AG09319 (cell line): Measurements from ENCODE around the gene SLC6A13.

Experiments
- DNase-seq: peaks from one replicate; pipeline ENCODE4 v3.0.0-alpha.2; 2010; ENCODE audit warnings: low read depth; ENCODE audit errors: extremely low read depth
- CTCF ChIP-seq: IDR thresholded peaks from 2 replicates; pipeline ENCODE4 v1.5.1; 2011; ENCODE audit warnings: low read depth, mild to moderate bottlenecking, inconsistent platforms, low read length, moderate library complexity

The SLC6A13 gene

DNA sequence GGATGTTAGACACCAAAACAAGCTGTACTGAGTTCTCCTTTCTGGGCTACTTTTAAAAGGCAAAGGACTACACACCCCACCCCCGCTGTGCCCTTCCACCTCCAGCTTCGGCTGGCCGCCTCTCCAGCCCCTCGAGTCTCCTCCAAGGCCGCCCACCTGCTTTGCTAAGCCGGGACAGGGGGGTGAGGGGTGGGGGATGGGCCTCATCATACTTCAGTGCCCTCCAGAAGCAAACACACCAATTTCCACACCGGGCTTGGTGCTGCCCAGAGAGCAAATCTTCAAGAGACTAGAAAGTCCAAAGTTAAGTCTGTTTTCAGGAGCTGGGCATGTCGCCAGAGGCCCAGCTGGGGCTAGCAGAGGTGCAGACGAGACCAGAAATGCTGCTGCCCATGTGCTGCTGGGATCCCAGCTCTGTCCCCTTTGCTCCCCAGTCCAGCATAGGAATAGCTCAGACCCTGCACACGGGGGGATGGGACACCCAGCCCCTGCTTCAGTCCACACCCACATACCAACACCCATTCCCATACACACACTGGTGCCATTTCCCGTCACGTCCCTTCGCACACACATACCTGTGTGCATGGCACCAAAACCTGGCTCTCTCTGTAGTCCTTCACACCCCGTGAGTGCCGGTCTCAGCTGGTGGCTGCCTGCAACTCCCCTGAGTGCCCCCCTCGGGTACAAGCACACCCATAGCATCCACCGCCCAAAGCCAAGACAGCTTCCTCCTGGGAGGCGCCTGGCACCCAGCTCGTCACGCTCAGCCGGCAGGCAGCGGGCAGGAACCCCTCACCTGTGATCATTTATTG, 49.7 kb downstream of the SLC6A13 start:
- no peak for DNase-seq
- no peak for TF ChIP-seq CTCF

- TF ChIP-seq CTCF: no peak
Observed at GRCh38 chr12:212415-212714, 50.3 kb downstream of the SLC6A13 start.

GRCh38 chr12:211639-212414, 50.8 kb downstream of the SLC6A13 start:
- no peak for DNase-seq
- no peak for TF ChIP-seq CTCF

More at GRCh38 chr12:212415-212714, 50.3 kb downstream of the SLC6A13 start:
- no peak for DNase-seq

DNA sequence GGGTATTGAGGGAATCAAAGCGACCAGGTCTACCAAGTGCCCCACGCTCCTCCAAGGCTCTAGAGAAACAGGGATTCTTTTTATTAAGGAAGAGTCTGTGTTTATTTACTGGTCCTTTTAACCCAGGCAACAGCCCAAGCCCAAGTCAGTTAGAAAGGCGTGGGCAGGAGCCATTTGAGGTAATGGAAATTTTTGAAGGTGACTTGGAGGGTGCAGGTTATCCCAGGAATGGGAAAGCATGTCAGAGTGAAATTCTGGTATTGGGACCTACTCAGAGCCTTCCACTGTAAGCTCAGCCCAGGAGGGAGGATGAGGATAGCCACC, 51.5 kb downstream of the SLC6A13 start:
- no peak for TF ChIP-seq CTCF
- no peak for DNase-seq

DNA sequence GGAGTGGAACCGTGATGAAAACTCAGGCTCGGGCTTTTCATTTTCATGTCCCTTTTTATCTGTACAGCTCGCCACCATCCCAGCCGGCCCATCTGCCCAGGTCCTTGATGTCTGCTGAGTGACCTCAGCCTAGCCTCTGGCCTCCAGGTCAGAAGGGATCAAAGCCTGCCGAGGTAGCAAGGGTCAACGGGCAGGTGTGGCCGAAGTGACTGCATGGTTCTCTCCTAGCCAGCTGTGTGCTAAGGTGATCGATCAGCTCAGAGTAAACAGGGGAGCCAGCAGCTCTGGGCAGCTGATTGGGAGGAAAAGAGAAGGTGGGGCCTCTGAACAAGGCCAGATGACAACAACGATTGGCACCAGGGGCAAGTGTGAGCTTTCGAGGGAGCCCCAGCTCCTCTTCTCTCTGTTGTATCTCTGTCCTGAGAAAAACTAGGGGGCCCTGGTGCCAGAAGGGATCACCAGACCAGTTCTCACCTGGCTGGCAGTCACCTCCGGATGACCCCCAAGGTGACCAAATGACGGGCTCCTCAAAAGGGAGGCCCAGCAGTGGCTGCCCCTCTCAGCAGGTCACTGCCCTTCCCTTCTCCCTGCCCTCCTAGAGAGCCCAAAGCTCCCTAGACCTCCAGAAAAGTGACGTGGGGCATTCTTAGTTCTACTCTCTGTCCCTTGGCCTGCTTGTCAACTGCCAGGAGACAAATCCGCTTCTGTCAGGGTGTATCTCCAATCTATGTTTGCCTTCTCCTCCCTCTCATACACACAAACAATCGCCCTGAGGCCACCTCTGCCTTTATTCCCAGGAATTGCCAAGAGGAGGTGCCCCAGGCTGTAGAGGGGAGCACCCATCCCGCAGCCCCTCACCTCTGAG, 52.1 kb downstream of the SLC6A13 start:
- no peak for TF ChIP-seq CTCF
- no peak for DNase-seq

DNA sequence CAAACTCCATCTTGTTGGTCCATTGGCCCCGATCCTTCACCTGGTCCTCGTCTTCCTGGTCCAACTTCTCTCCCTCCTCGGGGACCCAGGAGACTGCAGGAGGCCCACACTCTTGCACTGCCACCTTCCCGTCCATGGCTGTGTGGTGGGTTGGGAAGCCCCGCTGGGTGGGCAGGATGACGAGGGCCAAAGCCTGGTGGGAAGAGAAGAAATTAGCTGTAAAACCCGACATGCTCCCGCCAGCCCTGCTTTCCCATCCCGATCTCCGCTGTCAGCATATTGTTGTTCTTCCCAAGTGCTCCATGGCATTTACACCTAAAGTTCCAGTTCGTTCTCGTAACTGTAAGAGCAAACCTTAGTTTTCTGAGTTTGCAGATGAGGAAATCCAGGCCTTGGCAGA, 52.8 kb downstream of the SLC6A13 start:
- no peak for DNase-seq
- TF ChIP-seq CTCF: no peak
